CD4-positive, alpha-beta T cell treated with Interleukin-2 at 100 ng/mL for 4 hours (primary cell): ENCODE results near the gene C1QTNF8.

Source experiments
- DNase-seq: peaks from one replicate; pipeline ENCODE4 v3.0.0-alpha.2; 2020; ENCODE audit warnings: low spot score

The C1QTNF8 gene

DNA sequence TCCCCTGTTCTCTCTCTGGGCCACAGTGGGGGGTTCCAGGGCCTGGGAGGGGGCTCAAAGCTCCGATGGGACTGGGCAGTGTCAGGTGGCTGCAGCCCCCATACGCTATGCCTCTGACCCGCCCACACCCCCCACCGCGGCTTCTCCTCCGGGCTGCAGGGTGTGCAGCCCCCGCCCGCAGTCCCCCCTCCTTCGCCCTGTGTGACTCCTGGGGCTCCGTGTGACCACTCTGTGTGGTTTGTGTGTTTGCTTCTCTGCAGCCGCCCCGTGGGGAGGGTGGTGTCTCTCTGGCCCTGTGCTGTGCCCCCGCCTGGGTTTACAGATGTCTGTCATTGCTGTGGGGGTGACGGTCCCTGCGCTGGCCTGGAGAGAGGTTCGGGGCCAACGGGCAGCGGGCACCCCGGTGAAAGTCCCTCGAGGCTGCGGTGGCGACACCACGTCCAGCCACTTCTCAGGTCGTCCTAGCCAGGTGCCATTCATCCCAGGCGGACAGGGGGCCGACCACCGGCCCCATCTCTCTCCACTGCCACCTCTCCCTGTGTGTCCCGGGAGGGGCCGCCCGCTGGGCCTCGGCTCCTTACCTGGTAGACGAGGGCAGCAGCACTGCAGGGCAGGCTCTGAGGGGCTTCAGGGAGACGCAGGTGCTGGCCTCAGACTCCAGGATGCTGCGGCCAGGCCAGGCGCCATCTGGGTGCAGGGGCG lies 18.0 kb downstream of the C1QTNF8 start:
- no peak for DNase-seq

DNA sequence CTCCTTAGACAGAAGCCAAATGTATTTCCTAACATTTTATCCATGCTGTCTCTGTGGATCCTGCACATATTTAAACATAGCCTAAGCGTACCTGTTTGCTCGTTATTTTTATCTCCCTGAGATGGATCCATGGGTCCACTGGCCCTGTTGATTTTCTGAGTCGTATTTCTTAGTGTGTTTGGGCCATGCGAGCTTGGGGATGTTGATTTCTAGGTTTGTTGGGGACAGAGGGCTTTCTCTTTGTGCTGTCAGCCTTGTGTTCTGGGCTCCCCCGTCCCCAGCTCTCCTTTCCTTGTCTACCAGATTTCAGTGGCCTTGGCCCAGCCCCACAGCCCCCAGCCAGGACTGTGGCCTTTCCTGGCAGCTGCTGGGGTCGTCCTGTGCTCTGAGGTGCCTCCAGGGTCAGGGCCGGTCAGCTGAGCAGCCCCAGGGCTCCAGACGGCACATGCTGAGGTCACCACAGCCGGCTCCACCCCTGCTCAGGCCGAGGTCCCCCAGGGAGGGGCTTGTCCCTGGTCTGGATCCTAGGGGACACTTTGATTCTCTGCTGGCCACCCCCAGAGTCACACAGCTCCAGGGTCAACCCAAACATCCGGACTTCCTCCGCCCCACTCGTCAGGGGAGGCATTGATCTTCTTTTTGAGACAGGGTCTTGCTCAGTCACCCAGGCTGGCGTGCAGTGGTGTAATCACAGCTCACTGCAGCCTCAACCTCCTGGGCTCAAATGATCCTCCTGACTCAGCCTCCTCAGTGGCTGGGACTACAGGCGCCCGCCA lies 19.1 kb downstream of the C1QTNF8 start:
- no peak for DNase-seq

- no peak for DNase-seq
Measured at GRCh38 chr16:1075546-1075945, 20.5 kb downstream of the C1QTNF8 start.

- no peak for DNase-seq
Measured at GRCh38 chr16:1074379-1074649, 21.7 kb downstream of the C1QTNF8 start.

GRCh38 chr16:1073566-1074378 lies 22.3 kb downstream of the C1QTNF8 start:
- DNase-seq = no peak

GRCh38 chr16:1073262-1073558 lies 22.8 kb downstream of the C1QTNF8 start:
- DNase-seq = no peak

GRCh38 chr16:1072526-1073261 lies 23.4 kb downstream of the C1QTNF8 start, which contains the start of gene SSTR5:
TSS of gene SSTR5 (plus strand) at chr16:1072747. CDS start at chr16:1078869, 6,122 bp downstream.
- DNase-seq = no peak

GRCh38 chr16:1071561-1072225 lies 24.4 kb downstream of the C1QTNF8 start:
- no peak for DNase-seq

DNA sequence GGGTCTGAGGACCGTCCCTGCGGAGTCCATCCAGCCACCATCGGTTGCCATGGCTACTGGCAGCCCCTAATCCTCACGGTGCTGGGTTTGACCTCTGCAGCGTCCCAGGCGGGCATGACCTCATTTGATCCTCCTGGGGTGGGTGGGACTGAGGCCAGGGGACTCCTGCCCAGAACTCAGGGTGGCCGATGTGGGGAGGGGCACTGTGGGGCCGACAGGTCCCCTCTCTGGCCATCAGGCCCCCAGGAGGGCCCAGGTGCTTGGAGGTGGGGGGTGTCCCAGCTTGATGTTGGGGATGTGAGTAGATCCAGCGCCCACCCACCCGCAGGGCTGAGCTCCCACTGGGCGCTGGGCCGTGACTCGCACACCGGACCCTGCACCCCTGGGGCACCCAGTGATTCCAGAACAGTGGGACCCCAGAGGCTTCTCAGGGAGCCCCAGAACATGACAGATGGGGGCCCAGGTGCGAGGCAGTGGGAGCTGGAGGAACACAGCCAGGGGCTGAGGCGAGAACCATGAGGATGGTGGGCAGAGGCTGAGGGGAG lies 25.1 kb downstream of the C1QTNF8 start:
- no peak for DNase-seq

GRCh38 chr16:1070084-1070863 lies 25.8 kb downstream of the C1QTNF8 start:
- no peak for DNase-seq

DNA sequence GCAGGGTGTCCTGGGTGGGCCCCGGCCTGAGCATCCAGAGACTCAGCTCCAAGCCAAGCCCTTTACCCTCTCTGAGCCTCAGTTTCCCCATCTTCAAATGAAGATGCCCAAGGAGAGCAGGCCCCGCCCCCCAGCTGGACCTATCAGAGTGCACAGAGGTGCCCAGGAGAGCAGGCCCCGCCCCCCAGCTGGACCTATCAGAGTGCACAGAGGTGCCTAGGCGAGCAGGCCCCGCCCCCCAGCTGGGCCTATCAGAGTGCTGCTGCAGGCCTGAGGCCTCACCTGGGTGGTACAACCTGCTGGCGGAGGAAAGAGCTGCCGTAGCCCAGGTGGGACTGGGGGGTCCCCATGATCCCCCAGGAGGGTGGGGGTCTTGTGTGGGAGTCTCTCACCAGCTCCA lies 26.9 kb downstream of the C1QTNF8 start:
- no peak for DNase-seq

GRCh38 chr16:1068451-1068850 lies 27.6 kb downstream of the C1QTNF8 start:
- no peak for DNase-seq

- no peak for DNase-seq
Measured at GRCh38 chr16:1067629-1068028, 28.4 kb downstream of the C1QTNF8 start.

GRCh38 chr16:1066584-1067172 lies 29.4 kb downstream of the C1QTNF8 start:
- DNase-seq = no peak

- DNase-seq = no peak
Measured at GRCh38 chr16:1065469-1066128, 30.4 kb downstream of the C1QTNF8 start.

DNA sequence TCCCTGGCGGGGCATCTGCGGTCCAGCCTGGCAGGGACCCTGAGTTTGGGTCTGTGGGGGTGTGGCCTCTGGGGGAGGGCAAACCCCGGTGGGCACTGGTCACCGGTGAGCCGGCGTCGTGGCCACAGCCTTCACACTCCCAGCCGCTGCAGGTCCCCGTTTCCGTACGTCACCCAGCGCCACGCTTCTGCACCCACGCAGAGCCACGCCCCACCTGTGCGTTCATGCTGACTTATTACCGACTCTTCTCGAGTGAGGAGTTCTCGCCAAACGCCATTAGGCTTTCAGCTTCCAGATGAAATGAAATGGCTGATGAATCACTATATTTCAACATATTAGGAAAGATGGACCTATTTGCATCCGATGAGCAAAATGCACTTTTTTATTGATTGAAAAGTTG lies 32.3 kb downstream of the C1QTNF8 start:
- DNase-seq = no peak

DNA sequence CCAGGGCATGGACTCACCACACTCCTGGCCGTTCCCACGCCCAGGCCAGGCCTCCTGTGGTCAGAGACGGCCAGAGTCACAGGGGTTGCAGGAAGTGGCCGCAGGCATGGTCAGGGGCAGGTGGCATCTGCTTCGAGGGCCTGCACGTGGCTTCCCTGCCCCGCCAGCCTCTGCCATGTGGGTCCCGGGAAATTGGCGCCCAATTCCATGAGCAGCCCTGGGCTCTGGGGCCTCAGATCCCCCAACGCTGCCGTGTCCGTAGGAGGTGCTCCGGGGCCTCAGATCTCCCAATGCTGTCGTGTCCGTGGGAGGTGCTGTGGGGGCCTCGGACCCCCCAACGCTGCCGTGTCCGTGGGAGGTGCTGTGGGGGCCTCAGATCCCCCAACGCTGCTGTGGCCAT lies 33.1 kb downstream of the C1QTNF8 start:
- no peak for DNase-seq

DNA sequence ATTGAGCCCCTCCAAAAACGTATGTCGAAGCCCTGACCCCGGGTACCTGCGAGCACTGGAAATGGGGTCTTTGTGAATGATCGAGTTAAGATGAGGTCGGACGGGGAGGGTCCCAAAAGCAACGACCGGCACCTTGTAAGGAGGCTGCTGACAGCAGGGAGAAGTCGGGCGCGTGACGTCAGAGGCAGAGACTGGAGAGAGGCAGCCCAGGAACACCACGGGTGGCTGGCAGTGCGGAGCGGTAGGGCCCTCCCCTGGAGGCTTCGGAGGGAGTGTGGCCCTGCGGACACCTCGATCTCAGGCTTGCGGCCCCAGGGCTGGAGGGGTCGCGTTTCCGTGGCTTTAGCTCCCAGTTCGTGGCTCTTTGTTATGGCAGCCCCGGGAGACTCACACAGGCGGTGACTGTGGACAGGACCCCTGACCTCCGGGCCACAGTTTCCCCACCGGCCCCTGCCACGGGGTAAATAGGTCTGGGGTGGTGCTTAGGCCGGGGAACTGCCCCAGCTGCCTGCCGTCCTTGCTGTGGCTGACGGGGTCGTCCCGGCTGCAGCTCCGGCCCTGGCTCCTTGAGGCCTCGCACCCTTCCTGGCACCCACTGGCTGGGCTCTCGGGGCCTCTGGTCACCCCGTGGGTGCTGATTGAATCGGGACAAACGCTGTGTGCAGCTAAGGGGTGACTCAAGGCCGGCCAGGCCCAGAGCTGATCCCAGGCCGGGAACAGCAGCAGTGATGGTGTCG lies 34.1 kb downstream of the C1QTNF8 start:
- no peak for DNase-seq
